Measurements from ENCODE around the gene ZFR2.
A peak's percentile ranks its signal among the peaks of the same experiment; 100 is the strongest.
"Not testable (repeated sequence)": the region's sequence is repeated elsewhere in the genome, so short reads cannot be mapped to it uniquely, and the experiment has no call there.

Gene ZFR2

DNA sequence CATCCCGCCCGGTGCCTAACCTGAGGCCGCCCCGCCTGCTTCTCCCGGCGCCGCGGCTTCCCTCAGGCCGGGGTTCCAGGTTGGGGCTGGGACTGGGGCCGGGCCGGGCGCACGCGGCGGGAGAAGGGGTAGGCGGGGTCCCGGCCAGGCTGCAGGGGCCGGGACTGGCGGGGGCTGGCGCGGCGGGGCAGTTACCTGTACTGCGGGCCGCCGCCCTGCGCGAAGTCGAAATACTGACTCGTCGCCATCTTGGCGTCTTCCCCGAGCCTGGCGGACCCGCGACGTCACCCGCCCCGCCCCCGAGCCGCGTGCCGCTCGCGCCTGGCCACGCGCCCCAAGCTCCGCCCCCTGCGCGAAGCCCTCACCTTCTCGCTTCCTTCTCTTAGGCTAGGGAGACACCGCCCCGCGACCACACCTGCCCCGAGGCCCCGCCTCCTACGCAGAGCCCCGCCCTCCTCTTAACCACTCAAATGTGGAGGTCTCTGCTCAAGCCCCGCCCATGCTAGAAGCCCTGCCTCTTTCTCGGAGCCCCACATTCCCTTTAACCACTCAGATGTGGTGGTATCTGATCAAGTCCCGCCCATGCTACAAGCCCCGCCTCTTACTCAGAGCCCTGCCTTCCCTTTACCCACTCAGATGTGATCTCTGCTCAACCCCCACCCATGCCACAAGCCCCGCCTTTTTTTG lies at the start of gene ZFR2:
TSS of gene ZFR2 (minus strand) at position 269 of the 687 bp plus-strand sequence. CDS start at position 248, 21 bp downstream.
- DNase-seq (ENCODE audit: low spot score), result peak; percentile 92

DNA sequence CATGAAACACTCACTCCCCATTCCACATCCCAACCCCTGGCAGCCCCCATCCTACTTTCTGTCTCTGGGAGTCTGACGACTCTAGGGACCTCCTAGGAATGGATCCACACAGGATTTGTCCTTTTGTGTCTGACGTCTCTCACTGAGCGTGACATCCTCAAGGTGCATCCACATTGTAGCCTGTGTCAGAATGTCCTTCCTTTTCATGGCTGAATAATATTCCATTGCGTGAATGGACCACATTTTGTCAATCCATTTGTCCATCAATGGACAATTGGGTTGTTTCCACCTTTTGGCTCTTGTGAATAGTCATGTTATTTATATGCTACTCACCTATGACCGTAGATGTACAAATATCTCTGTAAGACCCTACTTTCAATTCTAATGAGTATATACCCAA lies 47.2 kb upstream of the ZFR2 start:
- DNase-seq (ENCODE audit: low spot score), result no peak

DNA sequence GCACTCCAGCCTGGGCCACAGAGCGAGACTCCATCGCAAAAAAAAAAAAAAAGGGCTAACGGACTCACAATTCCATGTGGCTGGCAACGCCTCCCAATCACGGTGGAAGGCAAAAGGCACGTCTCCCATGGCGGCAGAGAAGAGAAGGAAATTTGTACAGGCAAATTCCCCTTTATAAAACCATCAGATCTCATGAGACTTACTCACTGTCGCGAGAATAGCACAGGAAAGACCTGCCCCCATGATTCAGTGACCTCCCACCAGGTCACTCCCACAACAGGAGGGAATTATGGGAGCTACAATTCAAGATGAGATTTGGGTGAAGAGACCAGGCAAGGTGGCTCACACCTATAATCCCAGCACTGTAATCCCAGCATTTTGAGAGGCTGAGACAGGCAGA lies 45.4 kb upstream of the ZFR2 start:
- no peak for DNase-seq (ENCODE audit: low spot score)

DNA sequence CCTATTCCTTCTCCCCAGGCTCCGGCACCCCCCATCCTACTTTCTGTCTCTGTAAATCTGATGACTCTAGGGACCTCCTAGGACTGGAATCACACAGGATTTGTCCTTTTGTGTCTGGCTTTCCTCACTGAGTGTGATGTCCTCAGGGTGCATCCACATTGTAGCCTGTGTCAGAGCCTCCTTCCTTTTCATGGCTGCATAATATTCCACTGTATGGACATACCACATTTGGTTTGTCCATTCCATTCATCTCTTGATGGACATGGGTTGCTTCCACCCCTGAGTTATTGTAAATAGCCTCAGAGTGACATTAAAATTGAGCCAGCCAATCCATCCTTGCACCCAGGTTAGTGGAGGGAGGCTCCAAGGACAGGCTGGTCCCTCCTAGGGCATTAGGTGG lies 41.3 kb upstream of the ZFR2 start:
- no peak for DNase-seq (ENCODE audit: low spot score)

DNA sequence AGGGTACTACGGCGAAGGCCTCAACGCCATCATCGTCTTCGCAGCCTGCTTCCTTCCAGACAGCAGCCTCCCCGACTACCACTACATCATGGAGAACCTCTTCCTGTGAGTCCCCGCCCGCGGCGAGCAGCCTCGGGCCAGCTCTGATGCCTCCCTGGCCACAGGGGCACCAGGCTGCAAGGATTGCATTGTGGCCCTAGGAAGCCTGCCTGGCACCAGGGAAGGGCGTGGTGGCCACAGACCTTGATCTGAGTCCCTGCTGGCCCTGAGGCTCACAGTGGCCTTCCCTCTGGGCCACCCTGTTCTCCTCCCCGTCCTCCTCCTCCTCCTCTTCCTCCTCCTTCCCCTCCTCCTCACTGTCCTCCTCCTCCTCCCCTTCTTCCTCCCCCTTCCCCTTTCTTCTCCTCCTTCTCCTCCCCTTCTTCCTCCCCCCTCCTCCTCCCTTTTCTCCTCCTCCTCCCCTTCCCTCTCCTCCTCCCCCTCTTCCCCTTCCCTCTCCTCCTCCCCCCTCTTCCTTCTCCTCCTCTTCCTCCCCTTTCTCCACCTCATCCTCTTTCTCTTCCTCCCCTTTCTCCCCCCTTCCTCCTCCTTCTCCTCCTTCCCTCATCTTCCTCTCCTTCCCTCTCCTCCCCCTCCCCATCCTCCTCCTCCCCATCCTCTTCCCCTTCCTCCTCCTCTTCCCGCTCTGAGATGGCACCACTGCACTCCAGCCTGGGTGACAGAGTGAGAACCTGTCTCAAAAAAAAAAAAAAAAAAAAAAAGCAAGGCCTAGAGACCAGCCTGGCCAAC lies 39.6 kb upstream of the ZFR2 start:
- DNase-seq (ENCODE audit: low spot score), result no peak

DNA sequence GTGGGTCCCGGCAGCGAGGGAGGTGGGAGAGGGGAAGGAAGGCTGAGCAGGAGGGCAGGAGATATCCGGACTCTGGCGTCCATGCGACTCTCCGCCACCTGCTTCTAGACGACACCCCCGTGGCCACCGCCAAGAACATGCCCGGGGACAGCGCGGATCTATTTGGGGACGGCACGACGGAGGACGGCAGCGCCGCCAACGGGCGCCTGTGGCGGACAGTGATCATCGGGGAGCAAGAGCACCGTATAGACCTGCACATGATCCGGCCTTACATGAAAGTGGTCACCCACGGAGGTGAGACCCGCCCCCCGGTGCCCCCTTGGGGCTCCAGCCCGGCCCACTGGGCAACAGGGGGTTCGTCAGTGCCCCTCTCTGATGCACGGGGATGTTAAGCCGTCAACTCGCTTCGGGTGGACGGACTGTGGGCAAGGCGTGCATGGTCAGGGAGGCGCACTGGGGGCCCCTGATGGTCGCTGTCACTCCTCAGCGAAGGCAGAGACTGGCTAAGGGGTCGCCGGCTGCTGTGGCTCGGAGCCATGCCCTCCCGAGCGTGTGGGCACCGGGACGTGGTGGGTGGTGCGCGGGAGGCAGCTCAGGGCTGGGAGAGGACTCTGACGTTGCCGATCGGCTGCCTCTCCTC lies 38.9 kb upstream of the ZFR2 start:
- no peak for DNase-seq (ENCODE audit: low spot score)

DNA sequence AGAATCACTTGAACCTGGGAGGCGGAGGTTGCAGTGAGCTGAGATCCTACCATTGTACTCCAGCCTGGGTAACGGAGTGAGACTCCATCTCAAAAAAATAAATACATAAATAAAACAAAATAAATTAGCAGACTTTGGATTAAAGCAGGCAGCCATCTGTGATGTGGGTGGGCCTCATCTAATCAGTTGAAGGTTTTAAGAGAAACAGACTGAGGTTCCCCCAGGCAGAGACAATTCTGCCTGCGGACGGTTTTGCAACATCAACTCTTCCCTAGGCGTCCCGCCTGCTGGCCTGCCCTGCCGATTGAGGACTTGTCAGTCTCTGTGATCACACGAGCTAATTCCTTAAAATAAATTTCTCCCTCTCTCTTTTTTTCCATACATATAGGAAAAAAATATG lies 35.4 kb upstream of the ZFR2 start:
- DNase-seq (ENCODE audit: low spot score), result no peak

DNA sequence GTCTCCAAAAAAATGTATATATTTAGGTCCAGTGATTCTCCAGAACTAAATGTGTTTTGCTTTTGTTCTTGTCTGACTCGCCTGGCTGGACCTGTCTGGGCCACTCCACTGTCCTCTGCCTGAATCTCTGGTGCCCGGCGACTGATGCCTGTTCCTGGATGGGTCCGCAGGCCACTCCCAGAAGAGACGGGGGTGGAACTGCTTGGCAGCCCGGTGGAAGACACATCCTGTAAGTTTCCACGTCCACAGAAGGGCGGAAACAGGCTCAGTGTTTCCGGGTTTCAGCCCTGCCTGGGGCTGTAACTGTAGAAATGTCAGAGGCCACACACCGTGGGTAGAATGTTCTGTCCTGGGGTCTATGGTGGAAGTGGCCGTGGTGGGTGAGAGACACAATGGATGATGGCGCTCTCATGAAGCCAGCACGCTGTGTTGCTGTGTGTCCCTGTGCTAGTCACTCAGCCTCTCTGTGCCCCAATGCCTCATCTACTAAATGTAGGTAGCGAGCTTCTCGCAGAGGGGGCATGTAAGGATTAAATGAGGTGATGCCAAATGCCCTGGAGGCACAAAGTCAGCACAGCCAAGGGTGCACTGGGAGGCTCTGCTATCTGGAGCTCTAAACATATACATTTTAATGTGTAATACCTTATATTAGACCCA lies 33.6 kb upstream of the ZFR2 start:
- DNase-seq (ENCODE audit: low spot score), result no peak

DNA sequence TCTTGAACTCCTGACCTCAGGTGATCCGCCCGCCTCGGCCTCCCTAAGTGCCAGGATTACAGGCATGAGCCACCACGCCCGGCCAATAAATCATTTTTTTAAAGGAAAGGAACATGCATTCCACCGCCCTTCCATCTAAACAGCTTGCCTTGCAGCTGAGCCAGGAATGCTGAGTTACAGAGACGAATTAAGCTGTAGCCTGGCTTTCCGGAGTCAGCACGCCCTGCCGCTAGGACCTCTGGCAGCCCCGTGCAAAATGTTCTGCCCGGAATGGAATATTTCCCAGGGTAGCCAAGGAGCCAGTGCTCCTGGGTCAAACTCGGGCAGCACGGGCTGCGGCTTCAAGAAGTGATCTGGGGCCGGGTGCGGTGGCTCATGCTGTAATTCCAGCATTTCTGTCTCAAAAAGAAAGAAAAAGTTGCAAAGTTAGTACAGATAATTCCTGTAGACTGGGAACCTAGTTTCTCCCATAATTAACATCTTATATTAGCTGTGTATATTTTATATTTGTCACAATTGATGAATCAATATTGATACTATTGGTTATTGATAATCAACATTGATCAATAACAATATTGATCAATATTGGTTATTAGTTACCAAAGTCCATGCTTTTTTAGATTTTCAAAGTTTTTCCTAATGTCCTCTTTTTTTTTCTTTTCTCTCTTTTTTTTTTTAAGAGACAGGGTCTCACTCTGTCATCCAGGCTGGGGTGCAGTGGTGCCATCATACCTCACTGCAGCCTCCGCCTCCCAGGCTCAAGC lies 30.9 kb upstream of the ZFR2 start:
- DNase-seq (ENCODE audit: low spot score), result no peak

DNA sequence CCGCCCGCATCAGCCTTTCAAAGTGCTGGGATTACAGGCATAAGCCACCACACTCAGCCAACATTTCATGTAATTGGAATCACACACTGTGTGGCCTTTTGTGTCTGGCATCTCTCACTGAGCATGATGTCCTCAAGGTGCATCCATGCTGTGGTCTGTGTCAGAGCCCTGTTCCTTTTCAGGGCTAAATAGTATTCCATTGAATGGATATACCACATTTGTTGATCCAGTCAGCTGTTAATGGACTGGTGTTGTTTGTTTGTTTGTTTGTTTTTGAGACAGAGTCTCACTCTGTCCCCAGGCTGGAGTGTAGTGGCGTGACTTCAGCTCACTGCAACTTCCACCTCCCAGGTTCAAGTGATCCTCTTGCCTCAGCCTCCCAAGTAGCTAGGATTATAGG lies 29.6 kb upstream of the ZFR2 start:
- DNase-seq (ENCODE audit: low spot score), result no peak

DNA sequence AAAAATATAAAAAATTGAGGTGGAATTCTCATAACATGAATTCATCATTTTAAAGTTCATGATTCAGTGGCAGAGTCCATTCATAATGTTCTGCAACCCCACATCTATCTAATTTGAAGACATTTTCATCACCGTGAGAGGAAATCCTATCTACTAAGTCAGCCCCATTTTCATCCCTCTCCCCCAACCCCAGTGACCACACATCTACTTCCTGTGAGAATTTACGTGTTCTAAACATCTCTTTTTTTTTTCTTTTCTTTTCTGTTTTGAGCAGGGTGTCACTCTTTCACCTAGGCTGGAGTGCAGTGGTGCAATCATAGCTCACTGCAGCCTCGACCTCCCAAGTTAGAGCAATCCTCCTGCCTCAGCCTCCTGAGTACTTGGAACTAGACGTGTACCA lies 29.1 kb upstream of the ZFR2 start:
- no peak for DNase-seq (ENCODE audit: low spot score)

DNA sequence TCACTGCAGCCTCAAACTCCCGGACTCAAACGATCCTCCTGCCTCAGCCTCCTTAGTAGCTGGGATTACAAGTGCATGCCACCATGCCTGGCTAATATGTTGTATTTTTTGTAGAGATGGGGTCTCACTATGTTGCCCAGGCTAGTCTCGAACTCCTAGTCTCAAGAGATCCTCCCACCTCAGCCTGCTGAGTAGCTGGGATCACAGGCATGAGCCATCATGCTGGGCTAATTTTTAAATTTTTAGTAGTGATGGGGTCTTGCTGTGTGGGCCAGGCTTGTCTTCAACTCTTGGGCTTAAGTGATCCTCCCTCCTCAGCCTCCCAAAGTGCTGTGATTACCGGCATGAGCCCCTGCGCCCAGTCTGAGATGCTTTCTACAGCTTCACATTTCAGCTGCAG lies 26.9 kb upstream of the ZFR2 start:
- no peak for DNase-seq (ENCODE audit: low spot score)

DNA sequence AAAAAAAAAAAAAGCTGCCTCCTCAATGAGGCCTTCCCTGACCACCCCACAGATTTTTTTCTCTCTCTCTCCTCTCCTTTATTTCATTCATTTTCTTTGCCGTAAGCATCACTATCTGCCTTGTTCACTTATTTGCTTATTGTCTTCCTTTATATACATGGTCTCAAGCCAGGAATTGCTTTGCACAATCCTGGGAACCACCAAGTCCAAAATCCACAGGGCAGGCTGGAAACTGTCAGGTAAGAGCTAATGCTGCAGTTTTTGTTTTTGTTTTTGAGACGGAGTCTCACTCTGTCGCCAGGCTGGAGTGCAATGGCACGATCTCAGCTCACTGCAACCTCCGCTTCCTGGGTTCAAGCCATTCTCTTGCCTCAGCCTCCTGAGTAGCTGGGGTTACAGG lies 26.1 kb upstream of the ZFR2 start:
- not testable (repeated sequence) for DNase-seq (ENCODE audit: low spot score)

DNA sequence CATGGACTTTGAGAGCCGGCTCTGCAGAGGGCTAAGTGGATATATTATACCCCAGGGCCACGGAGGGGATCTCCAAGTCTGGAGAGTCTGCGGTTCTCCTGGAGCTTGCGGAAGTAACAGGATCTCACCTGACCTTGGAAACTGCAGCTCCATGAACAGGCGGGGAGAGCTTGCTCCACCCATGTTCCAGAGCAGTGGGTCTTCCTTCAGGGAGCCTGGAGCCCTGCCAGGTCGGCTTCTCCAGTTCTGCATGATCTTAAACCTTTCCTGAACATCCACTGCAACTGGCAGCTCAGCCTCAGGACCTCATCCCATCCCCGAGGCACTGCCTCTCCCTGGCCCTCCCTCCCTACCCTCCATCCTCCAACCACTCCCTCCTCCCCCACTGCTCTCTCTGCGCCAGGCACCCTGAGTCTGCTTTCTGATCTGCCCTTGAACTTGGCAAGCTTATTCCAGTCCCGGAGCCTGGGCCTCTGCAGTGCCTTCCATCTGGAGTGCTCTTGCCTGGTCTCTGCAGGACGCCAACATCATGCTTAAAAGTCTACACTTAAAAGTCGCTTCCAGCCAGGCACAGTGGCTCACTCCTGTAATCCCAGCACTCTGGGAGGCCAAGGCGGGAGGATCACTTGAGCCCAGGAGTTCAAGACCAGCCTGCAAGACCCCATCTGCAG lies 24.8 kb upstream of the ZFR2 start:
- no peak for DNase-seq (ENCODE audit: low spot score)

DNA sequence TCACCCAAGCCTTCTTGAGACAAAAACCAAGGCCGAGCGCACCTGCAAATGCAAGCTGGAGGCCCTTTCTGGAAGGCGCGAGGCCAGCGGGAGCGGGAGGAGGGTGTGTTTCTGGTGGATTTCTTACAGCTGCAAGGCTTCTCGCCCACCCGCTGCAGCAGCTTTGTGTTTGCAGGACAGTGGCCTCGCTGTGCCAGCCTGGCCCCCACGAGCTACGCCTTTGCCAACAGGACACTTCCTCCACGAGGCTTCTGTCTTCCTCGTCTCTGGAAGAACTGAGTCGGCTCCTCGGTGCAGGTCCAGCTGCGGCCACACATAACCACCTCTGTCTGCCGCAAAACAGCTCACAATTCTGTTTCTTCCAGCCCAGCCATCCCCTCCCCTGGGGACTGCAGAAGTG lies 21.8 kb upstream of the ZFR2 start:
- DNase-seq (ENCODE audit: low spot score), result no peak

DNA sequence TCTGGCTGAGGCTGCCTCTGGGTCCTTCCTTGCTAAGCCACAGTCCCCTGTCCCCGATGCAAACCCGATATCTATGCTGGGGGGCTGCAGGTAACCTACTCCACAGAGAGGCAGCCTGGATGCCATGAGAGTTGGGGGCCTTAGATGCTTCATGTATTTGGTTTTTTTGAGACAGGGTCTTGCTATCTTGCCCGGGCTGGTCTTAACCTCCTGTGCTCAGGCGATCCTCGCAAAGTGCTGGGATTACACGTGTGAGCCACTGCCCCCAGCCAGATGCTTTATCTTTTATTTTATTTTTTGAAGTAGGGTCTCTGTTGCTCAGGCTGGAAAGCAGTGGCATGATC lies 13.2 kb upstream of the ZFR2 start:
- DNase-seq (ENCODE audit: low spot score), result no peak

DNA sequence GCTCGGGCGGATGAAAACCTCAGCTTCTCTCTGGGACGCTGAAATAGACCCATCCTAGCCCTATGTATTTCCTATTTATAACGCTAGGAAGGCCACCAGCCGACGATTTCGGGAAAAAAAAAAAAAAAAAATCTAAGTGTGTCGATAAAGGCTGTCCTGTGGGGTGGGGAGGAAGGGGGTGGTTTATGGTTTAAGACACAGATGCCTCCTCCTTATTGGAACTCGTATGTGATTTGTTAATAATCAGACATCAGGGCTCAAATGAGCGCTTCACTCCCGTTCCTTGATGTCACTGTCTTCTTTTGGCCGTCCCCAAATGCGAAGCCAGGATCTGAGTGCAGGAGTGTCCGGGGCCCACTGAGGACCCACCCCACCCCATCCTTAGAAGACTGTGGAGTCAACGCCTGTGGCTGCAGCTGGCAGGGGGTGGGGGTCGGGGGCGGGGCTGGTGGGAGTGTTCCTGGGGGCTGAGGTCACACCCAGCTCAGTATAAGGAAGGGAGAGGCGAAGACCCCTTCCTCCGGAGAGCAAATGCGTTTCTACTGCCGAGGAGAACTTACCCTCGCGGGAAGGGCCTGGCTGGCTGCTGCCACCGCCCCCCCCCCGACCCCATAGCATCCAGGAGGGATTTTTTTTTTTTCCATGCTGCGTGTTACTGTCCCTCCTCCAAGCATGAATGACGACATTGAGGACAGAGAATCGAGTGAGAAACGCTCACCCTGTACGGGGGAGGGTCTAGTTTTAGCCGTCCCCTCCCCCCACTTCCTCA lies 12.6 kb upstream of the ZFR2 start:
- peak; percentile 65 for DNase-seq (ENCODE audit: low spot score)

DNA sequence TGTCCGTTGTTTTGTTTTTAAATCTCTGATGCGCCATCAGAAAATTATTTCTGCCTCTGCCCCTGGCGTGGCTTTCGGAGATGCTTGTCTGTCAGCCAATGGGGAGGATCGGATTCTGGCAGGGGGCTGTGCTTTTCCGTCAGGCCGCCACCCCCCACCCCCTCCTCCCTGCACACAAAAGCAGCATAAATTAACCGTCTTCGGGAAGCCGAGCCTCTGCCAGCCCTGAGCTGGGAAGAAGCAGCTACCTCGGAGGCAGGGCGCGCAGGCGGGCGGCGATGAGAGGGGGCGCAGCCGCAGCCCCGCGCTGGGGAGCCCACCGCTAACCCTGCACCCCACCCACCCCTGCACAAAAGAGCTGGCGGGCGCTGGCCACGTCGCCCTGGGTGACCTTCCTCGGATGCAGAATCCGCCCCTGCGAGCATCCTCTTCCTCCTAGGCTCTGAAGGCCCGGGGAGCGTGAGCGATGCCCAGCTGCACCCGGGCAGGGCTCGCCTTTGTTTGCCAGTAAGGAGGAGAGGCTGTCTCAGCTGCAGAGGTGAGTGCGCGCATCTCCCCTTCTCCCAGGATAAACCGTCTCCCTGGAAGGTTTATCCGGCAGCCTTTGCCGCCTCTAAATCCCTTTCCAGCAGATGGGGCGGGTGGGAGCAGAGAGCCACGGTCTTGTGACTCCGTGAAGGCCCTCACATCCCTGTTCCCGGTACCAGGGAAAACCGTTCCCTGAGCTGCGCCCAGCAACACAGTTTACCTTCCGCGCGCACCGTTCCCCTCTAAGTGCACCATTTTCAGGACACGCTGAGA lies 11.8 kb upstream of the ZFR2 start, which contains the start of gene ATCAY:
TSS of gene ATCAY (plus strand) at position 215 of the 801 bp plus-strand sequence. CDS start 5,083 bp downstream, outside the sequence.
- peak; percentile 86 for DNase-seq (ENCODE audit: low spot score)

DNA sequence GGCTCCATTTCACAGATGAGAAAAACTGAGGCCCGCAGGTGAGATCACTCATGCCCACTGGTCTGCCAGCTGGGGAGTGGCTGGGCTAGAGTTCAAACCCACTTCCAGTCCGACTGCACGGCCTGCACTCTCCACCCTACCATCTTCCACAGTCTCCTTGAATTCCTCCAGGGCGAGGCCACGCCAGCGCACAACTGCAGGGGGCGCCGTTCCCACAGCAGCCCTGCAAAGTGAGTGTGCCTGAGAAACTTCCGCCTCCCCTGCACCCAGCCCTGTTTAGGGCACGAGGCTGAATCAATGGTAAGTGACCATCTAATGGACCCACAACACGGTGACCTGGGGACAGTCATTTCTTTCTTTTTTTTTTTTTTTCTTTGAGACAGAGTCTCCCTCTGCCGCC lies 10.8 kb upstream of the ZFR2 start:
- no peak for DNase-seq (ENCODE audit: low spot score)

DNA sequence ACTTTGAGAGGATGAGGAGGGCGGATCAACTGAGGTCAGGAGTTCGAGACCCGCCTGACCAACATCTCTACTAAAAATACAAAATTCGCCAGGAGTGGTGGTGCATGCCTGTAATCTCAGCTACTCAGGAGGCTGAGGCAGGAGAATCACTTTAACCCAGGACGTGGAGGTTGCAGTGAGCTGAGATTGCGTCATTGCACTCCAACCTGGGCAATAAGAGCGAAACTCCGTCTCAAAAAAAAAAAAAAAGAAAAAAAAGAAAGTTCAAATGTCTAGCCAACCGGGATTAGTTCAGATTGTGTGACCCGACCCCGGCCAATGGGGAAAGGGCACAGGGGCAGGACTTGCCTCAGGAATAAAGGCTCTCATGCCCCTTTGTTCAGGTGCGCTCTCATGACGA lies 5.9 kb upstream of the ZFR2 start:
- not testable (repeated sequence) for DNase-seq (ENCODE audit: low spot score)

All from iPS-NIHi11 (cell line).